Mucosa of stomach (tissue), 1 donor: Measurements from ENCODE around the gene CD79B.
"Not testable (repeated sequence)": the region's sequence is repeated elsewhere in the genome, so short reads cannot be mapped to it uniquely, and the experiment has no call there.

Source experiments
- H3K27me3 ChIP-seq: one replicate; pipeline ENCODE4 v1.7.0; 2013; ENCODE audit warnings: mild to moderate bottlenecking, low read length; ENCODE audit not compliant: control insufficient read depth, insufficient read depth
- H3K36me3 ChIP-seq: one replicate; pipeline ENCODE4 v1.7.0; 2013; ENCODE audit warnings: low read length; ENCODE audit not compliant: control insufficient read depth, insufficient read depth
- H3K4me1 ChIP-seq: one replicate; pipeline ENCODE4 v1.7.0; 2013; ENCODE audit warnings: mild to moderate bottlenecking, low read length; ENCODE audit not compliant: control insufficient read depth, insufficient read depth
- H3K4me3 ChIP-seq: one replicate; pipeline ENCODE4 v1.7.0; 2013; ENCODE audit warnings: low read length
- H3K9ac ChIP-seq: one replicate; pipeline ENCODE4 v1.7.0; 2013; ENCODE audit warnings: mild to moderate bottlenecking, low read length, moderate library complexity
- H3K9me3 ChIP-seq: one replicate; pipeline ENCODE4 v1.7.0; 2013; ENCODE audit warnings: mild to moderate bottlenecking, low read length, moderate library complexity; ENCODE audit not compliant: control insufficient read depth
- donor health status: Pancreatic carcinoma.

Gene CD79B

GRCh38 chr17:63894021-63894420 lies 38.1 kb downstream of the CD79B start:
- not testable (repeated sequence) for H3K4me1 ChIP-seq, H3K9ac ChIP-seq, H3K4me3 ChIP-seq, H3K27me3 ChIP-seq, H3K9me3 ChIP-seq, H3K36me3 ChIP-seq

- not testable (repeated sequence) for H3K4me1 ChIP-seq, H3K9me3 ChIP-seq, H3K36me3 ChIP-seq, H3K9ac ChIP-seq, H3K27me3 ChIP-seq, H3K4me3 ChIP-seq
Observed at GRCh38 chr17:63892316-63893037, 39.7 kb downstream of the CD79B start.

DNA sequence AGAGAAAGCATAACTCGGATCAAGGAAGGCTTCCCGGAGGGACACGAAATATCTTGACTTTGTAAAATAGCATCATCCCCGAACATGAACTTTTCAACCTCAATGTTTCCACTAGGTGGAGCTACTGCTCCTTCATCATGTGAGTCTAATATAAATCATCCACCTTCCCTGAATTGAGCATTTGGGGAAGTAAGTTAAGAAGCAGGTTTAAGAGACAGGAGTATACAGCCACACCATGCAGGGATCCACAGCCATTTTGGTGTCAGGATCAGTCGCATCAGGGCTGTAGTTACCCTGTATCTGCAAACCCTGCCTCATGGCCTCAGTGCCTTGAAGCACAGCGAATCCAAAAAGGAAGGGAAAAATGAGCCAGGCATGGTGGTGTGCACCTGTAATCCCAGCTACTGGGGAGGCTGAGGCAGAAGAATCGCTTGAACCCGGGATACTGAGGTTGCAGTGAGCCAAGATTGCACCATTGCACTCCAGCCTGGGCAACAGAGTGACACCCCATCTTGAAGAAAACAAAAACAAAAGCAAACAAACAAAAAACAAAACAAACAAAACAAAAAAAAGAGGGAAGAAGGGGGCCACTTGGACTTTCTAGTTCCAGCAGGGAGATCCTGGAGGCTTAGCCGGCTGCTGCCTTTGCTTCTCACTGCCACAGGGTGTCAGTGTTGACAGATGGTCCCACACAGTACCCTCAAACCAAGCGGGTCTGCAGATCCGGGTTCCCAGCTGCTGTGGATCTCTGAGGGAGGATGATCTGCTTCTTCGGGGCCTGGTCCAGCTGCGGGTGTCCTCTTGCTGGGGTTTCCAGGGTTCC lies 42.9 kb downstream of the CD79B start:
- H3K4me1 ChIP-seq, H3K9me3 ChIP-seq, H3K36me3 ChIP-seq, H3K27me3 ChIP-seq, H3K9ac ChIP-seq, H3K4me3 ChIP-seq: not testable (repeated sequence)

- H3K4me1 ChIP-seq, H3K4me3 ChIP-seq: not testable (repeated sequence)
Observed at GRCh38 chr17:63885119-63885518, 47.0 kb downstream of the CD79B start.

GRCh38 chr17:63882626-63883126 lies 49.5 kb downstream of the CD79B start:
- H3K27me3 ChIP-seq, H3K4me1 ChIP-seq, H3K36me3 ChIP-seq, H3K9ac ChIP-seq, H3K4me3 ChIP-seq, H3K9me3 ChIP-seq: not testable (repeated sequence)

More at GRCh38 chr17:63885119-63885518, 47.0 kb downstream of the CD79B start:
- not testable (repeated sequence) for H3K36me3 ChIP-seq, H3K9me3 ChIP-seq, H3K9ac ChIP-seq, H3K27me3 ChIP-seq

GRCh38 chr17:63881935-63882601 lies 50.1 kb downstream of the CD79B start, which contains the start of gene GH2:
Gene GH2, minus strand, starts transcription at chr17:63881944. Its CDS starts 143 bp downstream, at chr17:63881801.
- Histone ChIP-seq H3K36me3 (no peaks in the 10 kb centered on the region), H3K4me1 (no peaks in the 10 kb centered on the region), H3K27me3 (no peaks in the 10 kb centered on the region), H3K4me3 (no peak within 1 kb of the TSS), H3K9me3 (no peaks in the 10 kb centered on the region), H3K9ac (no peak within 1 kb of the TSS)

- not testable (repeated sequence) for H3K9me3 ChIP-seq, H3K27me3 ChIP-seq, H3K4me1 ChIP-seq, H3K4me3 ChIP-seq, H3K9ac ChIP-seq, H3K36me3 ChIP-seq
Observed at GRCh38 chr17:63881337-63881736, 50.8 kb downstream of the CD79B start.

DNA sequence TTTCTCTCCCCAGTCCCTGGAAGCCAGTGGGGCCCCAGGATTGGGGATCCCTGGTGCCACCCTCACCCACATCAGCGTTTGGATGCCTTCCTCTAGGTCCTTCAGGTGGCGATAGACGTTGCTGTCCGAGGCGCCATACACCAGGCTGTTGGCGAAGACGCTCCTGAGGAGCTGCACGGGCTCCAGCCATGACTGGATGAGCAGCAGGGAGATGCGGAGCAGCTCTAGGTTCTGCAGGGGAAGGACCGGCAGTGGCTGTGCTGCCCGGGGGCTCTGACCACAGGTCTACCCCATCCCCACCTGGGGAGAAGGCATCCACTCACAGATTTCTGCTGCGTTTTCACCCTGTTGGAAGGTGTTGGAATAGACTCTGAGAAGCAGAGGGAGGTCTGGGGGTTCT lies 51.4 kb downstream of the CD79B start:
- Histone ChIP-seq H3K27me3 (peaks cover 2% of the 10 kb centered on the region), H3K9ac (no peak overlapping the region), H3K4me3 (no peak overlapping the region)

More for the DNA sequence above, 51.4 kb downstream of the CD79B start:
- Histone ChIP-seq H3K9me3 (no peaks in the 10 kb centered on the region), H3K4me1 (no peaks in the 10 kb centered on the region), H3K36me3 (no peaks in the 10 kb centered on the region)
